M059J (cell line): ENCODE results near the gene MAGEB2. TPM values are rescaled to one million over a fixed set of nuclear protein-coding genes. Genes with fewer than 3 reads are reported as not detected.
A peak's percentile ranks its signal among the peaks of the same experiment; 100 is the strongest.
"Not testable (repeated sequence)": the region's sequence is repeated elsewhere in the genome, so short reads cannot be mapped to it uniquely, and the experiment has no call there.

Experiments used
- DNase-seq: peaks from one replicate; pipeline ENCODE4 v3.0.0-alpha.2; 2012; ENCODE audit warnings: low read depth
- total RNA-seq: library from RNA; depleted of rRNA; stranded (reverse); fragments of >200 nt; shearing (Covaris generic); gene quantifications from 2 replicates; pipeline ENCODE4 v1.2.3, GENCODE V29; 2014; rRNA removed

The MAGEB2 gene, protein sequence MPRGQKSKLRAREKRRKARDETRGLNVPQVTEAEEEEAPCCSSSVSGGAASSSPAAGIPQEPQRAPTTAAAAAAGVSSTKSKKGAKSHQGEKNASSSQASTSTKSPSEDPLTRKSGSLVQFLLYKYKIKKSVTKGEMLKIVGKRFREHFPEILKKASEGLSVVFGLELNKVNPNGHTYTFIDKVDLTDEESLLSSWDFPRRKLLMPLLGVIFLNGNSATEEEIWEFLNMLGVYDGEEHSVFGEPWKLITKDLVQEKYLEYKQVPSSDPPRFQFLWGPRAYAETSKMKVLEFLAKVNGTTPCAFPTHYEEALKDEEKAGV
- total RNA-seq, result 0.12 and 0.22 TPM in 2 replicates

- no peak for DNase-seq
Measured at GRCh38 chrX:30215357-30215843, at the start of gene MAGEB2. MAGEB2 (plus strand) TSS chrX:30215563; CDS start chrX:30218581, 3,018 bp downstream.

DNA sequence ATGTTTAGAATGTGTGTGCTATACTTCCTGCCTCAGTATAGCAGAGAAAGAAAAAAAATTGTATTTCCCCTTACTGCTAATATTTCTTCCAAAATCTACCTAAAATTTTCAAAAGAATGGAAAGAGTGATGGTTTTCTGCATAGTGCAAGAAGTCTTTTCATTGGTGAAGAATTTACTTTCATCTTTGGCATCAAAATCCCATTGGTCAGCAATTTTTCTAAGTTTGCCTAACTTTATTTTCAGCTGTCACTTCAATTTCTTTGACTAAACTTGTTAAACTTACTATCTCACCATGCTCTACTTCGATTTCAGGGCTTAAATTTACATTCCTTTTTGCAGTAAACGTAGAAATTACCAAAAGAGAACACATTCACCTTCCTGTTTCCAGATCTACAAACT is 44.5 kb upstream of the MAGEB2 start:
- no peak for DNase-seq

DNA sequence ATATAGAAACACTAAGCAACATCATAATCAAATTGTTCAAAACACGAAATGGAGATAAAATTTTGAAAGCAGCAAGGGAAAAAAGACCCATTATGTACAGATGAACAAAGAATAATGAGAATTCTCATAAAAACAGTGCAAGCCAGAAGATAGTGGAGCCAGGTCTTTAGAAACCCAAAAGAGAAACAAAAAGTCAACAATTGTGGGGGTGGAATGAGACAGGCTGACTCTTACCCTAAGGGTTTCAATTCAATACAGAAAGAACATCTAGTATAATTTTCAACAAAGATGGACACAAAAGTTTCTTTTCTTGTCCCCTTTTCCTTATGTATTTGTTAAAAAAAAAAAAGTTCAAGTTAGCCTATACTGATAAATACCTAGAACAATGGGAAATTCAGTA is 34.0 kb upstream of the MAGEB2 start:
- DNase-seq, result no peak

DNA sequence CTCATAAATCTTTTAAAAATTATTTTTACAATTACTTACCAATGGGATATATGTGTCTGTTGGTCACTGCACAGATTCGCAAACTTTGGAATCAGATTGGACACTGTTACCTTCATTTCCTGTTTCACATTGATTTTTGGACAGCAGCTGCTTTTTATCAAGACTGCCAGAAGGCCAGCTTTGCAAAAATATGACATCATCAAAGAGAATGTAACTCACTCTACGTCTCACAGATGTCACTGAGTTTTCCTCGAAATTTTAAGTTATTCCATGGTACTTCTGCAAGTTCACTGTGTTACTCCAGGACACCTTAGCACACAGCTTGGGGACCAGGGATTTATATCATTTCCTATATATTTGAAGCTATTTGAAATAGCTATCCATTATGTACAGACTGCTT is 31.8 kb upstream of the MAGEB2 start:
- peak; percentile 9 for DNase-seq

- no peak for DNase-seq
Measured at GRCh38 chrX:30190426-30190825, 24.9 kb upstream of the MAGEB2 start.

DNA sequence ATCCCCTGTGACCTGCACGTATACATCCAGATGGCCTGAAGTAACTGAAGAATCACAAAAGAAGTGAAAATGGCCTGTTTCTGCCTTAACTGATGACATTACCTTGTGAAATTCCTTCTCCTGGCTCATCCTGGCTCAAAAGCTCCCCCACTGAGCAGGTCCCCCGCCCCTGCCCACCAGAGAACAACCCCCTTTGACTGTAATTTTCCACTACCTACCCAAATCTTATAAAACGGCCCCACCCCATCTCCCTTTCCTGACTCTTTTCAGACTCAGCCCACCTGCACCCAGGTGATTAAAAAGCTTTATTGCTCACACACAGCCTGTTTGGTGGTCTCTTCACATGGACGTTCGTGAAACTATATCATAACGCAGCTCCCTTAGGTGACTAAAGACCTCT is 21.5 kb upstream of the MAGEB2 start:
- not testable (repeated sequence) for DNase-seq

DNA sequence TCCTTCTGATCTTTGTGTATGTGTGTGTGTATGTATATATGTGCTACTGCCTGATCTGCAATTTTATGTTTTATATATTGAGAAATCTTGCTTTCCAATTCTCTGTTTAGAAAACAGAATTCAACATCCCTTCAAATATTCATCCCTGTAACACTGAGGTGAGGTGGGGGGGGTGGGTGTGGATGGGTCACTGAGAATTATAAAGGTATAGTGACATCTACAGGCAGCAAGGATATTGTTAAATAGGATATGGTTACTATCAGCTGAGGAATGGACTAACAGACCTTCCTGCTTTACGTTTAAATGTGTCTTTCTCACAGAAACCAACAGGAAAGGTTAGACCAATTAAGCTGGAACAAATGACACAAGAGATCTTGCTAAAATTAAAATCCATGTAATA is 19.0 kb upstream of the MAGEB2 start:
- peak; percentile 44 for DNase-seq

- DNase-seq, result no peak
Measured at GRCh38 chrX:30212172-30212571, 3.2 kb upstream of the MAGEB2 start.

GRCh38 chrX:30217465-30217864 is 2.1 kb downstream of the MAGEB2 start:
- no peak for DNase-seq

DNA sequence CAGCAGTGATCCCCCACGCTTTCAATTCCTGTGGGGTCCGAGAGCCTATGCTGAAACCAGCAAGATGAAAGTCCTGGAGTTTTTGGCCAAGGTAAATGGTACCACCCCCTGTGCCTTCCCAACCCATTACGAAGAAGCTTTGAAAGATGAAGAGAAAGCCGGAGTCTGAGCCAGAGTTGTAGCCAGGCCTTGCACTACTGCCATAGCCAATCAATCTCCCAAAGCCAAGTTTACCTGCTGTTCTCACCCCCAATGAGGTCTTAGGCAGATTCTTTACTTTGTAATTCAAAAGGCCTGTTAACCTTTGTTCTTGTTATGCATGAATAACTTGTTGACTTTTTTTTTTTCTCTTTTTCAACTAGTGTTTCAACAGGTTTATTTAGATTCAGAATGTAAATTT is 4.0 kb downstream of the MAGEB2 start:
- DNase-seq, result no peak

DNA sequence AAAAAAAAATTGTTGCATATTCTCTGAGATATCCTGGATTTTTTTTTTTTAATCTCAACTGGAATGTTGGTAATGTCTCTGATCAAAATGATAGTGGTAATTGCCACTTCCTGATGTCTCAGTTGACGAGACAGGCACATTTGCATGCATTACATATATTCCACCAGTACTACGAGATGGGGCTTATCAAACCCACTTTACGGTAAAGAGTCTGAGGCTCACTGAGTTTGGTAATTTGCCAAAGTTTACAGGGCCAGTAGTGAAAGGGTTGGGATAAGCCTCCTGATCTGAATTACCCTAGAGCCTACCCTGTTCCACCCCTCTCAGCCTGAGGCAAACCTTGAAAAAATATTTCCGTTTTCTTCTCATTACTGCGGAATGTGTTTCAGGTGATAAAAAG is 5.3 kb downstream of the MAGEB2 start:
- peak; percentile 17 for DNase-seq

DNA sequence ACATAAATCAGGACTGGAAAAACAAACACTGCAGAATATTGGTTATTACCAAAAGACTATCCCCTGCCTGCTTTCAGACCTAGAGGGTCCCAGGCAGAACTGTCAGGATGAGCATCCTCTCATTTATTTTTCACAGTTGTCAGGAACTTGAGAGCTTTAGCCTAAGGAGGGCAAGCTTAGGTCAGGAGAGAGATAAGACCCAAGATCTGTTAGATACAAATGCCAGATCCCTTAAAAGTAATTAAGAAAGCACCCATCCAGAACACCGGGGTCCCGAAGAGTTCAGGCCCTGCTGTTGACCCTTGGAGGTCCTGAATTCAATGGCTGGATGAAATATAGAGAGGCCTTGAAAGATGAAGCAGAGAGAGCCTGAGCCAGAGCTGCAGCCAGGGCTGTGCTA is 9.2 kb downstream of the MAGEB2 start:
- no peak for DNase-seq

DNA sequence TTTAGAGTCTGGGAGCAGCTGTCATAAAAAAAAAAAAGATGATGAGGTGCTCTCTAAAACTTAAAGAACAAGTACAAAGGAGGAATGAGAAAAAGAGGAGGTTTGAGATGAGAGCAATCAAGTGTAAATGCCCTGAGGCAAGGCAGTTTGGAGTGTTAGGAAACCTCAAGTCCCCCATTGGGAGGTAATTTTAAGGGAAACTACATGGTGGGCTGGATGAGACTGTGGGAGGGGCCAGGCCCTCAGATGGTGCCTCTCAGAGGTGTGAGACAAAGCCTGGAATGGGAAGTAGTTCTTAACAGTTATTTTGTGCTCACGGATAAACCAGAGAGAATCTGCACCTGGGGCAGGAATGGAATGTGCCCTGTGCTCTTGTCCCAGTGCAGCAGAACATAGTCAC is 13.2 kb downstream of the MAGEB2 start:
- peak; percentile 22 for DNase-seq

DNA sequence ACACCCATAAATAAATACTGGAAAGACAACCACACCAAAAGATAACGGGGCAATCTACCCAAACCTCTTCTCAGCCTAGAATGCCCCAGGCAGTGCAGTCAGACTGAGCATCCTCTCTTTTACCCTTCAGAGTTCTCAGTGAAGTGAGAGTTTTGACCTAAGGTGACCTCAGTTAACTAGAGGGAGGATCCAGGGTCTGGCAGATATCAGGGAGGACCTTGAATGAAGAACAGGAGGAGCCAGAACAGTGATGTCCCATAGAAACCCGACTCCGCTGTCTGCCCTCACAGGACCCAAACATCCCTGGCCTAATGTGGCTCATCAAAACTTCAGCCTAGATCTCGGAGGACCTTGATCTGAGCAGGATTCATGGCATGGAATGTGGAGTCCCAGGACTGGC is 15.0 kb downstream of the MAGEB2 start, which contains the start of gene MAGEB3:
Gene MAGEB3, plus strand, starts transcription at position 263 of the 400 bp plus-strand sequence. CDS start 5,268 bp downstream, outside the sequence.
- DNase-seq, result peak; percentile 64

GRCh38 chrX:30241724-30242415 is 26.5 kb downstream of the MAGEB2 start, which contains the start of gene MAGEB4:
MAGEB4 (plus strand) TSS chrX:30242000; CDS start chrX:30242136, 136 bp downstream.
- peak; percentile 26 for DNase-seq

- no peak for DNase-seq
Measured at GRCh38 chrX:30246769-30247489, 31.6 kb downstream of the MAGEB2 start, which contains the start of gene MAGEB1. MAGEB1 (plus strand) TSS chrX:30247146; CDS start chrX:30250494, 3,348 bp downstream.

- DNase-seq, result no peak
Measured at GRCh38 chrX:30248854-30249253, 33.5 kb downstream of the MAGEB2 start.

DNA sequence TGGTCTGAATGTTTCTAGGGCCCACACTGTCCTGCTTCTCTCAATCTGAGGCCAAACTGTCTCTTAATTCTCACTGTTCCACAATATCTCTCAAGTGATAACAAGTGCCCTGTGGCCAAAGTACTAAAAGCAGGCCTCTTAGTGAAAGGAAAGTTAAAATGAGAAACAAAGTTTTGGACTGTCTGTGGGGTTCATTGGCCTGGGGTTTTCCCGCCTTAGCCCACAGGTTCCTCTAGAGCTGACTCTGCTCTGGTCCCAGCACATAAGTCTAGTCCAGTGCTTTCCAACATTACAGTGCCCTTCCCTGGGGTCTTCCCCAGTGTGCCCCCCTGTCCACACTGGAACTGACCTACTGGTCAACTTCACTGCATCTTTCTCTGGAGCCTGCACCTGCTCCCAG is 37.9 kb downstream of the MAGEB2 start:
- DNase-seq, result no peak

GRCh38 chrX:30259927-30260326 is 44.6 kb downstream of the MAGEB2 start:
- no peak for DNase-seq

- DNase-seq, result no peak
Measured at GRCh38 chrX:30261012-30261411, 45.6 kb downstream of the MAGEB2 start.

- DNase-seq, result no peak
Measured at GRCh38 chrX:30262763-30263162, 47.4 kb downstream of the MAGEB2 start.
